ENCODE measurements around the gene GRID2IP.

Gene GRID2IP

DNA sequence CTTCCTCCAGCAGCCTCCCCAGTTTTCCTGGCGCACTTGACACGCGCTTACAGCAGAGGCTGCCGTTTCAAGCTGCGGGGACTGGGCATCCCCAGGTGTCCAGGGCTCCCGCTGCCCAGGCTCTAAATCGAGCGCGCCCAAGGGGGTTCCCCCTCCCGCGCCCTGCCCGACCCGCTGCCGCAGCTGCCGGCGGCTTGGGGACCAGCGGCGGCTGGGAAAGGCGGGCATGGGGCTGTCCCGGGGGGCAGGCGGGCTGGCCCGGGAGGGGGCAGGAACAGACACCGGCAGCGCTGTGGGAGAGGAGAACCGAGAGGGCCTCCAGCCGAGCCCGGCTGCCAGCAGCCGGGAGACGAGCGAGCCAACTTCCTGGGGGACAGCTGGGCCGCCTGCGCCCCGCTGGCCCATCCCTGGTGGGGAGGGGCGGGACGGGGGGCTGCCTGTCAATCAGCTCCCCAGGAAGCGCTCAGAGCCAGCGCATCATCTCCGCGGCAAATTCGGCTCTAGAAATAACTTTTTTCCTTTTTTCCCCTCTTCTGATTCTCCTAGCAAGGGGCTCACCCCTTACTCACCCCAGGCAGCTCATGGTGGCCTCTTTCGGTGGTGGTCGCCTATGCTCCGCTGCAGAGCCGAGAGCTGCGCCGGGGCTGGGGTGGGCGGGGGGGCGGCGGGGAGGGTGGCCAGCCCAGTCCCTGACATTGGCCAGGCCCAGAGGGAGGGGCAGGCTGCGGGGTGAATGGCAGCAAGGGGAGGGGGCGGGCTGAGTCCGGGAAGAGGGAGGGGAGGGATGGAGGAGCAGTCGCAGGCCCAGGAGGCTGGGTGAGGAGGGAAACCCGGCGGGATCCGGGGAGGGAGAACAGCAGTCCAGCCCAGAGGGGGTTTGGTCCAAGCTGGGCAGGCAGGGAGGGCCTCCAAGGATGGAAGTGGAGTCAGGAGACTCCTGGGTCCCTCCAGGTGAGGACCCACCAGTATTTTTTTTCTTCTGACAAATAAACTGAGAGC lies 14.7 kb downstream of the GRID2IP start:
- Mint-ChIP-seq H3K27ac (no peak overlapping the region), H3K4me1 (peaks cover 29% of the 10 kb centered on the region), H3K9me3 (no peaks in the 10 kb centered on the region), H3K27me3 (peaks cover 40% of the 10 kb centered on the region), H3K4me3 (peak overlapping the region; percentile 44 to 53)
- ATAC-seq (peak; percentile 57), DNase-seq (no peak)

DNA sequence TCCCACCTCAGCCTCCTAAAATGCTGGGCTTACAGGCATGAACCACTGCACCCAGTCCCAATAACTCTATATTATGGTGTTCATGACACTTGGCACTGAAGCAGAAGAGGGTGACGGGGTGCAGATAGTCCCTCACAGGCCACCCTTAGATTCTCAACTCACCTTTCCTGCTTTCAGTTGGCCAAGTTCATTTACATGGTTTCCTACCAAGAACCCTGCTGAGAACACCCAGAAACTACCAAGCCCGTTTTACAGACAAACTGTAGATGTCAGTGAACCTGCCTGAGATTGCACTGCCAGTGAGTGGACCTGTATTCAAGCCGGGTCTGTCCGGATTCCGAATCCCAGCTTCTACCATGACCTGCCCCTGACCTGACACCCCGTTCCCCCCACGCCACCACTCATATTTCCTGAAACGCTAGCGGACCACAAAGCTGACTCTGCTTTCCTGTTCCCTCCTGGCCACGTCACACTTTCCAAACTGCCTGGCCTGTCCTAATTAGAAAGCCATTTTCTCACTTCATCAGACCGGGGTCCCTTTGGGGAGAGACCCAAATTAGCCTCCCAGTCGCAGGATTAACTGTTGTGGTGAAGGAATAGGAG lies 17.3 kb downstream of the GRID2IP start:
- Mint-ChIP-seq H3K4me3 (peak overlapping the region; percentile 20 to 65), H3K27me3 (peaks cover 63% of the 10 kb centered on the region), H3K4me1 (peaks cover 47% of the 10 kb centered on the region), H3K9me3 (no peaks in the 10 kb centered on the region), H3K27ac (no peak overlapping the region)
- DNase-seq (peak in 1 of 2 donors; percentile 33), ATAC-seq (peak; percentile 8)

DNA sequence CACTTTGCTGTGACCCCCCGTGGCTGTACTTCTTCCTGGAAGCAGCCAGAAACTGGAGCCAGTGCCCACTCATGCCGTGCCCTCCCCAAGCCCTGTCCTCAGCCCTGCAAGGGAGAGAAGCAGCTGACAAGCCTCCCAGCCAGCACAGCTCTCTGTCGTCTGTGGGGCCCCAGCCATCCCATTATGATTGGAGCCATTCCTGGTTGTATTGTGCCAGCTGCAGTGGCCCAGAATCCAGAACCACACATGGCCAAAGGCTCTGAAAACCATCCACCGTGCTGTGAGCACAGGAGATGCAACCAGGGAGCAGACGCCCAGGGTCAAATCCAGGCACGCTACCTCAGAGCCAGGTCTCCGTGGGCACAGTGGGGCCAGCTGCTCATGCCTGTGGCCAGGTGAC lies 18.7 kb downstream of the GRID2IP start:
- ATAC-seq (no peak), DNase-seq (no peak)
- Mint-ChIP-seq H3K9me3 (no peaks in the 10 kb centered on the region), H3K4me1 (peaks cover 48% of the 10 kb centered on the region), H3K27me3 (peaks cover 65% of the 10 kb centered on the region), H3K4me3 (peak overlapping the region in 1 of 2 donors; percentile 48), H3K27ac (no peak overlapping the region)

DNA sequence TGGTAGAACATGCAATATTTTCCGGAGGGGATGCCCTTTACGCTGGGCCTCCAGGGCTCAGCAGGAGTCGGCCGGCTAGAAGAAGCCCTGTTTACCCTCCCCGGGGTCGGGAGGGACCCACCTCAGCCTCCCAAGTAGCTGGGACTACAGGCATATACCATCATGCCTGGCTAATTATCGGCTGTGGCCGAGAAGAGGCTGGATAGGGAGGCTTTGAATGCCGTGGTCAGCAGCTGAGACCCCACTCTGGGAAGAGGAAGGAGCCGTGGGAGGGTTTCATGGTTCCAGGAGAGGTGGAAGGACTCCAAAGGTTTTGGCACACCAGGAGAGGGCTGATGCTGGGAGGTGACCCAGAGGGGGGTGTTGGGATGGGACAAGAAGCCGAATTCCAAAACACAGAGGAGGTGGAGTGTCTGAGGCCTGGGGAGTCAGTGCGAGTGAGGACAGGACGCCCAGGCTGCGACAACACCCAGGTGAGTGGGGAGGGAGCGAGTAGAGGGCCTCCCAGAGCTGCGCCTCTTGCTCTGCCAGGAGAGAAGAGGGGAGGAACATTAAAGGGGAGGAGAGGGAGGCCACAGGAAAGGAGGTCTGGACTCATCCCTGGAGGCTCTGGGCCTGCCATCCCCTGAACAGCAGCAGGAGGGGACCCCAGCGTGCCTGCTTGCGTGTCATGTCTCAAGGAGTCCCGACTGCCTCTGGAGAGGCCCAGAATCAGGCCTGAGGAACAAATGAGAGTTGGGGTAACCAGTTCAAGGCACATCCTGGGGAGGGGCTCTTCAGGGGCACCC lies 19.6 kb downstream of the GRID2IP start:
- Mint-ChIP-seq H3K4me3 (peak overlapping the region; percentile 82 to 87), H3K27ac (no peak overlapping the region), H3K27me3 (peaks cover 71% of the 10 kb centered on the region), H3K9me3 (no peaks in the 10 kb centered on the region), H3K4me1 (peaks cover 56% of the 10 kb centered on the region)
- peak in 1 of 2 donors; percentile 32 for DNase-seq
- peak; percentile 6 for ATAC-seq

DNA sequence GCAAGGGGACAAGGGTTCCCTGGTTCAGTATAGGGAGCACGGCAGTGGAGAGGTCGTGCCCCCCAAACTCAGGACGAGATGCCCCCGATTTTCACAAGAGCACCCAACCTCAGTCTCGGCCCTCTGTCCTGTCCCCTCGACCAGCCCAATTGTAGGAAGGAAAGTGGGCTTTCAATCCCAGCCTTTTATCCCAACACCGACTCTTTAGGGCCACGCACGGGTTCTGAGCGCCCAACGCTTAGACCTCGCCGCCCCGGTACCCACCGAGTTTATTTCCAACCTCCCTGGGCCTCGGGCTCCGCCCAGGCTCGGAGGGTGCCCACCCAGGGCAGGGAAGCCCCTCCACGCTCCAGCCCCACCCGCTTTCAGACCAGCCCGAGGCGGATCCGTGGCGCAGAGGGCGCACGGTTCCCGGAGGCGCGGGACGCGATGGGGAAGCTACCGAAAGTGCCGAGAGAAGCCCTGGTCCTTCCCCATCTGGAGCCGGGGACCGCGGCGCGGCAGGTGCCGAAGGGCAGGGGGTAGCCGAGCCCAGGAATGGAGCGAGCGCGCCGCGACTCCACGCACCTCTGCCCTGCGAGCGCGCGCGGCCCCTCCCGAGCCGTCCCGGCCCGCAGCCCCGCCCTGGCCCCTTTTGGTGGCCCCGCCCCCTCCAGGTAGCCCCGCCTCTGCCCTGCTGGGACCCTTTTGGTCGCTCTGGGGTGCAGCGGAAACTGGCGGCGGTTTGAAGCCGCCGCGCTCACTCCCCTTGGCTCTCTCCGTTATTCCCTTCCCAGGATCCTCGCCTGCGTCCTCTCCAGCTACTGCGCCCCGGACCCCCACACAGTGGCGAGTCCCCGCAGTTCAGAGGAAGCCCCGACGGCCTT lies 20.4 kb downstream of the GRID2IP start:
- H3K27ac Mint-ChIP-seq, result no peak overlapping the region
- peaks cover 58% of the 10 kb centered on the region for H3K4me1 Mint-ChIP-seq
- H3K9me3 Mint-ChIP-seq, result no peaks in the 10 kb centered on the region
- ATAC-seq (peak; percentile 73), DNase-seq (peak; percentile 64 to 68)
- peak overlapping the region; percentile 82 to 87 for H3K4me3 Mint-ChIP-seq
- H3K27me3 Mint-ChIP-seq, result peaks cover 70% of the 10 kb centered on the region

DNA sequence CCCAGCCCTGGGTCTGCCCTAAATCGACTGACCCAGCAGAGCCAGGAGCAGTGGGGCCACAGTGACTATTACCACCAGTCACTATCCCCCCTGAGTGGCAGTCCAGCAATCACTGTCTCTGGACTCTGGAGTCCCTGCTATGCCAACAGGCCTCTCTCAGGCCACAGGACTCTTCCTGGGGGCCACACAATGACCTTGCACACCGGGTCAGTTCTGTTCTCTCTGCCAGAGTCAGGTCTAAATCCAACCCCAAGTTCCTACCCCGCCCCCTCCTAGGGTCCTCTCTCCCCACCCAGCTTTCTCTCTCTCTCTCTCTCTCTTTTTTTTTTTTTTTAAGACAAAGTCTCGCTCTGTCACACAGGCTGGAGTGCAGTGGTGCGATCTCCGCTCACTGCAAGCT lies 21.6 kb downstream of the GRID2IP start:
- DNase-seq (no peak), ATAC-seq (no peak)
- Mint-ChIP-seq H3K27ac (no peak overlapping the region), H3K4me3 (peak overlapping the region; percentile 82 to 87), H3K9me3 (no peaks in the 10 kb centered on the region), H3K4me1 (peaks cover 51% of the 10 kb centered on the region), H3K27me3 (peaks cover 60% of the 10 kb centered on the region)

DNA sequence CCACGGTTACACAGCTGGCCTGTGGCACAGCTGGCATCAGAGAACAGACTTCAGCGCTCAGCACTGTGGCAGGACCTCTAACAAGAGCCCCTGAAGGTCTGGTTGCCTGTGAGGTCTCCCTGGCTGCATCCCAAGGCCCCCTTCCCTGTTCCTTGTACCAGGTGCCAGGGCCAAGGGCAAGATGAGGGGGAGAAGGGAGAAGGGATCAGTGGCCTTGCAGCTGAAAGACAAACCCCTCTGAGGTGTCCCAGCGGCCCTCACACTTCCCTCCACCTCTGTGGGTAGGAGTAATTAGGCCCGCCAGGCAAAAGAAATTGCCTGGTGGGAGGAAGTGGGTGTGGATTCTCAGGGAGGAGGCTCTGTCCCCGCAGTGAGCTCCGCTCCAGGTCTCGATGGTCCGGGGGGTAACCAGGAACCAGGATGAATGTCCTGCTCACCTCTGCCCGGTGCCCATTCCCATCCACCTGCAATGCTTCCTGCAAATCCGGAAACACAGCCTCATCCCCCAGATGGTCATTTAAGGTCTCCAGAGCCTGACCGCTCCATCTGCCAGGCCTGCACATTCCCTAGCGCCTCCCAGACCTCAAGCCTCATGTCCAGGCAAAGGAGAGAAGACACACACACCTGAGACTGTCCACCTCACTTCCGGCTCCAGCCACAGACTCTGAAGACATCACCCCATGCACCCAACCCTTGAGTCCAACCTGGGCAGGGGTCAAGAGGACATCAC lies 22.7 kb downstream of the GRID2IP start:
- H3K27me3 Mint-ChIP-seq, result peaks cover 60% of the 10 kb centered on the region
- H3K4me3 Mint-ChIP-seq, result no peak overlapping the region
- ATAC-seq, result no peak
- no peaks in the 10 kb centered on the region for H3K9me3 Mint-ChIP-seq
- no peak overlapping the region for H3K27ac Mint-ChIP-seq
- DNase-seq, result no peak
- H3K4me1 Mint-ChIP-seq, result peaks cover 42% of the 10 kb centered on the region

DNA sequence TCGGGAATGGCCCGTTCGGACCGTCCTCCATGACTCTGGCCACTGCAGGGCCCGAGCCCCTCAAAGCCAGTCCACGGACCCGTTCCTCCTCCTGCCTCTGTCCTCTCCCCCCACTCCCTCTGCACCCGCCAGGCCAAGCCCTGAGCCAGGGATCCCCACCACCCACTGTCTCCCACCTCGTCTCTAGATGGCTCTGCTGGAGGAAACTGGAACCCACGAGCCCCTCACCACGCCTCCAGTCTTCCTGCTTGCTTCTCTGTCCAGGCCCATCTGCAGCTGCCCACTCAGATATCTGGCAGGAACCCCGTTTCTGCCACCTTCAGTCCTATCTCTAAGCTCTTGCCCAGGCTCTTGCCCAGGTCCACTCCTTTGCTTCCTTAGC lies 24.3 kb downstream of the GRID2IP start:
- Mint-ChIP-seq H3K9me3 (no peaks in the 10 kb centered on the region), H3K4me3 (peak overlapping the region; percentile 71 to 79), H3K27ac (no peak overlapping the region), H3K27me3 (peaks cover 51% of the 10 kb centered on the region), H3K4me1 (peaks cover 35% of the 10 kb centered on the region)
- no peak for ATAC-seq
- no peak for DNase-seq

DNA sequence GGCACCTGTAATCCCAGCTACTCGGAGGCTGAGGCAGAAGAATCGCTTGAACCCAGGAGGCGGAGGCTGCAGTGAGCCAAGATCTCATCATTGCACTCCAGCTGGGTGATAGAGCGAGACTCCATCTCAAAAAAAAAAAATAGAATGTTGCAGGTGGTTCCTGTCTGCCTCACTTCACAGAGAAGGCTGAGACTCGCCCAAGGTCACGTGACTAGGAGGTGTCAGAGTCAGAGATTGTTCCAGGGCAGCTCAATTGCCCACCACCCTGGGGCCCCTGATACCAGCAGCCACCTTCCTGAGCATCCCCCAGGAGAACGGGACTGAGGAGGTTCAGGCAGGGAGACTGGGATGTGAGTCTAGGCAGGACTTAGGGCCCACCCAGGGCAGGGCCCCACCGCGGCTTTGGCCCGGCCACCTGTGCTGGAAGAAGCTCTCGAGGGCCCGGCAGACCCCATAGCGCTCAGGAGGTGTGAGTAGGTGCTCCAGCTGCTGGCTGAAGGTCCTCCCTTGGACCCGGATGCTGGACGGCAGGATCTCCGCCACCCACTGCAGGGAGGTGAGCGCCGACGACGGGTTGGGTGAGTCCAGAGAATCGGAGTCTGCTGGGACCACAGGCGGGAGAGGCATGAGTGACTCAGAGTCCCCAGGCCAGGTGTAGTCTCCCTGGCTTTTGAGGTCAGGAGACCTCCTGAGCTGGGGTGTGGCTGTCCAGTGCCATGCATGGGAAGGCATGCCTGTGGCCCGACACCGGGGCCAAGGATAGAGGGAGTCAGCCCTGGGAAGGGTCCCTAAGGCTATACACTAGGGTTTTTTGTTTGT lies 30.9 kb downstream of the GRID2IP start:
- ATAC-seq (no peak), DNase-seq (no peak)
- Mint-ChIP-seq H3K27ac (peak overlapping the region in 1 of 2 donors; percentile 63), H3K27me3 (no peaks in the 10 kb centered on the region), H3K4me1 (peaks cover 8% of the 10 kb centered on the region), H3K9me3 (no peaks in the 10 kb centered on the region), H3K4me3 (no peak overlapping the region)

DNA sequence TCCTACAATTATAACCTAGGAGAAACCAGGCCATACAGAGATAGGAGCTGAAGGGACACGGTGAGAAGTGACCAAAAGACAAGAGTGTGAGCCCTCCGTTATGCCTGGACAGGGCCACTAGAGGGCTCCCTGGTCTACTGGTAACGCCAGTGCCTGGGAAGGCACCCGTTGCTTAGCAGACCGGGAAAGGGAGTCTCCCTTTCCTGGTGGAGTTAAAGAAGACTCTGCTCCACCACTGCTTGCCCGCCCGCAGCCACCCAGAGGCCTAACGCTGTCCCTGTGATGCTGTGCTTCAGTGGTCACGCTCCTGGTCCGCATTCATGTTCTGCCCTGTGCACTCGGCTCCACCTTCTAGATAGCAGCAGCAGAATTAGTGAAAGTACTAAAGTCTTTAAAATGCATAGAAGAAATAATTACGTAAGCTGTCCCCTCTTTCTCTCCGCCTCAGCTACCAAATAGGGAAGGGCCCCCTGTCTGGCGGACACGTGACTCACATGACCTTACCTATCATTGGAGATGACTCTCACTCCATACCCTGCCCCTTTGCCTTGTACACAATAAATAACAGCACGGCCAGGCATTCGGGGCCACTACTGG lies 34.8 kb downstream of the GRID2IP start:
- Mint-ChIP-seq H3K4me3 (peak overlapping the region; percentile 69 to 73), H3K27ac (no peak overlapping the region), H3K4me1 (peaks cover 8% of the 10 kb centered on the region), H3K27me3 (no peaks in the 10 kb centered on the region), H3K9me3 (no peaks in the 10 kb centered on the region)
- DNase-seq (peak; percentile 59 to 63), ATAC-seq (peak; percentile 80)

DNA sequence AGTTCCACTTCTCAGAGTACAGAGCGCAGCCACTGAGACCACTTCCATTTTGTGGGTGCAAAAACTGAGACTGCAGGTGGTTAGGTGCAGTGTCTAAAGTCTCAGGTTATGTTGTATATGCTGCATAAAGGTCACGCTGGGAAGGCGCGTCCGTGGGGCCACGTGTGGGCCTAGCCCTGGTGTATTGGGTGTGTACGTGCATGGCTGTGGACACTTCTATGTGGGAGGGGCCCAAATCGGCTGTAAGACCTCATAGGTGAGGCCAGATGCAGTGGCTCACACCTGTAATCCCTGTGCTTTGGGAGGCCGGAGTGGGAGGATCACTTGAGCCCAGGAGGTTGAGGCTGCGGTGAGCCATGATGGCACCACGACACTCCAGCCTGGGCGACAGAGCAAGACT lies 37.7 kb downstream of the GRID2IP start:
- ATAC-seq, result no peak
- no peak overlapping the region for H3K27ac Mint-ChIP-seq
- H3K4me3 Mint-ChIP-seq, result no peak overlapping the region
- H3K9me3 Mint-ChIP-seq, result no peaks in the 10 kb centered on the region
- DNase-seq, result no peak
- peaks cover 8% of the 10 kb centered on the region for H3K4me1 Mint-ChIP-seq
- no peaks in the 10 kb centered on the region for H3K27me3 Mint-ChIP-seq

DNA sequence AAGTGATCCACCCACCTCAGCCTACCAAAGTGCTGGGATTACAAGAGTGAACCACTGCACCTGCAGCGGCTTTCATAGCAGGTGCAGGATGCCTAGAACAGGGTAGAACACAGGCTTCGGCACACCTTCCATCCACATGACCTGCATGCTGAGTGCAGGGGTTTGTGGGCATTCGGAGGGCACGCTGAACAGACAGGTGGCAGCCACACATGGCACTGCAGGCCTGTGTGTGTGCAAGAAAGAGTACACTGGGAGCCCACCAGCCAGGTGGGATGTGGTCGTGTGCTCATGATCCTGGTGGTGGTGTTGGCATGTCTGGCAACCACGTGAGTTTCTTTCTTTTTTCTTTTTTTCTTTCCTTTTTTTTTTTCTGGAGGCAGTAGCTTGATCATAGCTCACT lies 38.4 kb downstream of the GRID2IP start:
- Mint-ChIP-seq H3K4me3 (no peak overlapping the region), H3K4me1 (peaks cover 8% of the 10 kb centered on the region), H3K9me3 (no peaks in the 10 kb centered on the region), H3K27me3 (no peaks in the 10 kb centered on the region), H3K27ac (no peak overlapping the region)
- DNase-seq (no peak), ATAC-seq (no peak)

DNA sequence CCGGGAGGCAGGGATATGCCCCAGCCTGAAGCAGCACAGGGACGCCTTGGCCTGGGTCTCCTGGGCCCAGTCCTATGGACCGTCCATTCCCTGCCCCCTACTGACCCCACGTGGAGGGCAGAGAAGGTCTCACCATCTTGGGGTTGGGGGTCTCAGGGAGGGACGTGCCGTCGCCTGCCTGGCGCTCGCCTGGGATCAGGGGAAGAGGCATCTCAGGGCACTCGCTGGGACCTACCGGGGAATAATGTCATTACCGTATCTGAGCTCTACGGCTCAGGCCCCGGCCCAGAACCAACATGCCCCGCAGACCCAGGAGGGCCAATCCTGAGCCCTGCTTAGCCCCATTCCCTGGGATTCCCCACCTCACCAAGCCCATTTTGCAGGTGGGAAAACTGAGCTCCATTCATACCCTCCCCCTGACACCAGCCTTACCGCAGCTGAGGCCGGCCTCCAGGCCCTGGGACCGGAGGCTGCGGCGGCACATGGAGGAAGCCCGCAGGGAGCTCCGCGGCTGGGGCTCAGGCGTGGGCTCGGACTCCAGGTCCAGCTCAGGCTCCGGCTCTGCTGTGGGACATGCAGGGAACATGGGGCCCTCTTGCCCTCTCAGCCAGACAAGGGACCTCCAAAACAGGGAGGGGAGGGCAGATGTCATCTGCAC lies 40.7 kb downstream of the GRID2IP start:
- Mint-ChIP-seq H3K27ac (no peak overlapping the region), H3K4me3 (no peak overlapping the region), H3K9me3 (no peaks in the 10 kb centered on the region), H3K4me1 (peaks cover 4% of the 10 kb centered on the region), H3K27me3 (no peaks in the 10 kb centered on the region)
- DNase-seq, result no peak
- ATAC-seq, result no peak
